ENCODE results near the gene STC2. TPM values are rescaled to one million over a fixed set of nuclear protein-coding genes. Genes with fewer than 3 reads are reported as not detected.

The STC2 gene
- total and polyA plus RNA-seq, 2 experiments from 2014 or later, result 65.2 to 138 TPM

GRCh38 chr5:173310218-173310769 lies 17.9 kb downstream of the STC2 start:
- no peak for DNase-seq (ENCODE audit: low read depth in 1 of 2, low spot score in 1 of 2)
- no peaks in the 10 kb centered on the region for H3K9me3 ChIP-seq (ENCODE audit: low read depth)
- H3K27me3 ChIP-seq, result no peaks in the 10 kb centered on the region
- H3K4me3 ChIP-seq, result no peak overlapping the region
- H3K36me3 ChIP-seq, result no peaks in the 10 kb centered on the region
- TF ChIP-seq, protein P1, sequence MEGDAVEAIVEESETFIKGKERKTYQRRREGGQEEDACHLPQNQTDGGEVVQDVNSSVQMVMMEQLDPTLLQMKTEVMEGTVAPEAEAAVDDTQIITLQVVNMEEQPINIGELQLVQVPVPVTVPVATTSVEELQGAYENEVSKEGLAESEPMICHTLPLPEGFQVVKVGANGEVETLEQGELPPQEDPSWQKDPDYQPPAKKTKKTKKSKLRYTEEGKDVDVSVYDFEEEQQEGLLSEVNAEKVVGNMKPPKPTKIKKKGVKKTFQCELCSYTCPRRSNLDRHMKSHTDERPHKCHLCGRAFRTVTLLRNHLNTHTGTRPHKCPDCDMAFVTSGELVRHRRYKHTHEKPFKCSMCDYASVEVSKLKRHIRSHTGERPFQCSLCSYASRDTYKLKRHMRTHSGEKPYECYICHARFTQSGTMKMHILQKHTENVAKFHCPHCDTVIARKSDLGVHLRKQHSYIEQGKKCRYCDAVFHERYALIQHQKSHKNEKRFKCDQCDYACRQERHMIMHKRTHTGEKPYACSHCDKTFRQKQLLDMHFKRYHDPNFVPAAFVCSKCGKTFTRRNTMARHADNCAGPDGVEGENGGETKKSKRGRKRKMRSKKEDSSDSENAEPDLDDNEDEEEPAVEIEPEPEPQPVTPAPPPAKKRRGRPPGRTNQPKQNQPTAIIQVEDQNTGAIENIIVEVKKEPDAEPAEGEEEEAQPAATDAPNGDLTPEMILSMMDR (IDR thresholded peaks at IDR 0.05; ENCODE audit: low read depth, low read length), result no peak
- H3K4me1 ChIP-seq (ENCODE audit: low read depth), result no peaks in the 10 kb centered on the region
- H3K27ac ChIP-seq, result no peak overlapping the region

GRCh38 chr5:173309731-173310130 lies 18.5 kb downstream of the STC2 start:
- H3K9me3 ChIP-seq (ENCODE audit: low read depth), result no peaks in the 10 kb centered on the region
- H3K27me3 ChIP-seq, result no peaks in the 10 kb centered on the region
- TF ChIP-seq, protein P1 (IDR thresholded peaks at IDR 0.05; ENCODE audit: low read depth, low read length), result no peak
- no peaks in the 10 kb centered on the region for H3K36me3 ChIP-seq
- H3K27ac ChIP-seq, result no peak overlapping the region
- DNase-seq (ENCODE audit: low read depth in 1 of 2, low spot score in 1 of 2), result no peak
- H3K4me1 ChIP-seq (ENCODE audit: low read depth), result no peaks in the 10 kb centered on the region
- no peak overlapping the region for H3K4me3 ChIP-seq

DNA sequence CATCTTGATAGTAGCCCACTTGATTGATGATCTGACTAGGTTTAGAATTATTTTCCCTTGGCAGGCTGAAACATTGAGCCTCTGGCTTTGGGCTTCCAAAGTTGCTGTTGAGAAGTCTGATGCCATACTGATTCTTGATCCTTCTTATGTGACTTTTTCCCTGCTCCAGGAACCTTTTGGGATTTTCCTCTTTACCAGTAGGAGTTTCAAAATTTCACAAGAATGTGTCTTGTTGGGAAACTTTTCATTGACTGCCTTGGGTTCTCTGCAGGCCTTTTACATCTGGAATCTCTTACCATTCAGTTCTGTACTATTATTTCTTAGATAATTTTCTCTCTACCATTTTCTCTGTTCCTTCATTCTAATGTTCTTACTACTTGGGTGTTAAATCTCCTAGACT lies 20.0 kb downstream of the STC2 start:
- TF ChIP-seq, protein P1 (IDR thresholded peaks at IDR 0.05; ENCODE audit: low read depth, low read length), result no peak
- no peaks in the 10 kb centered on the region for H3K9me3 ChIP-seq (ENCODE audit: low read depth)
- H3K4me1 ChIP-seq (ENCODE audit: low read depth), result peaks cover 7% of the 10 kb centered on the region
- no peak for DNase-seq (ENCODE audit: low read depth in 1 of 2, low spot score in 1 of 2)
- H3K4me3 ChIP-seq, result no peak overlapping the region
- H3K27ac ChIP-seq, result no peak overlapping the region
- no peaks in the 10 kb centered on the region for H3K36me3 ChIP-seq
- no peaks in the 10 kb centered on the region for H3K27me3 ChIP-seq

GRCh38 chr5:173307695-173308094 lies 20.5 kb downstream of the STC2 start:
- DNase-seq (ENCODE audit: low read depth in 1 of 2, low spot score in 1 of 2), result no peak
- Histone ChIP-seq H3K9me3 (ENCODE audit: low read depth) (no peaks in the 10 kb centered on the region), H3K4me1 (ENCODE audit: low read depth) (peaks cover 12% of the 10 kb centered on the region), H3K27ac (no peak overlapping the region), H3K36me3 (no peaks in the 10 kb centered on the region), H3K4me3 (no peak overlapping the region), H3K27me3 (no peaks in the 10 kb centered on the region)
- TF ChIP-seq, protein P1 (IDR thresholded peaks at IDR 0.05; ENCODE audit: low read depth, low read length), result no peak

DNA sequence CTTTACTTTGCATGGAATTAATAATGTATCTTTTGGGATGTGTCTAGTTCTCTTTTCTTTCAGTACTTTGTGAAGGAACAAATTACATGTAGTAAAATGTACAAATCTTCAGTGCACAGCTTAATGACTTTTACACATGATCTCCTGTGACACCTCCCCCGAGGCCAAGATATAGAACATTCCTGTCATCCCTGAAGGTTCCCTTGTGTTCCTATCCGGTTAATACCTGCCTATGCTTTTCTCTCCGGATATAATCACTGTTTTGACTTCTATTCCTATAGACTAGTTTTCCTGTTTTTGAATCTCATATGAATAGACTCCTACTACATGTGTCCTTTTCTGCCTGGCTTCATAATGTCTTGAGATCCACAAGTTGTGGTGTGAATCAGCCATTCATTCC lies 21.5 kb downstream of the STC2 start:
- H3K4me3 ChIP-seq, result no peak overlapping the region
- TF ChIP-seq, protein P1 (IDR thresholded peaks at IDR 0.05; ENCODE audit: low read depth, low read length), result no peak
- no peak overlapping the region for H3K27ac ChIP-seq

More for the DNA sequence above, 21.5 kb downstream of the STC2 start:
- no peaks in the 10 kb centered on the region for H3K36me3 ChIP-seq
- H3K27me3 ChIP-seq, result no peaks in the 10 kb centered on the region
- no peaks in the 10 kb centered on the region for H3K9me3 ChIP-seq (ENCODE audit: low read depth)
- H3K4me1 ChIP-seq (ENCODE audit: low read depth), result peaks cover 22% of the 10 kb centered on the region
- no peak for DNase-seq (ENCODE audit: low read depth in 1 of 2, low spot score in 1 of 2)
